ENCODE measurements around the gene TPSB2.
"Not testable (repeated sequence)": the region's sequence is repeated elsewhere in the genome, so short reads cannot be mapped to it uniquely, and the experiment has no call there.

The TPSB2 gene

GRCh38 chr16:1240436-1240835 lies 10.5 kb upstream of the TPSB2 start, which contains the start of gene TPSAB1:
Gene TPSAB1, plus strand, starts transcription at chr16:1240705. Its CDS starts 234 bp downstream, at chr16:1240939.
- not testable (repeated sequence) for DNase-seq (ENCODE audit: low read depth)

GRCh38 chr16:1239575-1239974 lies 9.6 kb upstream of the TPSB2 start:
- DNase-seq (ENCODE audit: low read depth): not testable (repeated sequence)

- not testable (repeated sequence) for DNase-seq (ENCODE audit: low read depth)
Observed at GRCh38 chr16:1238909-1239308, 8.9 kb upstream of the TPSB2 start.

- no peak for DNase-seq (ENCODE audit: low read depth)
Observed at GRCh38 chr16:1237990-1238389, 8.0 kb upstream of the TPSB2 start.

GRCh38 chr16:1236659-1237058 lies 6.7 kb upstream of the TPSB2 start:
- not testable (repeated sequence) for DNase-seq (ENCODE audit: low read depth)

- not testable (repeated sequence) for DNase-seq (ENCODE audit: low read depth)
Observed at GRCh38 chr16:1232049-1232748, 2.2 kb upstream of the TPSB2 start.

- DNase-seq (ENCODE audit: low read depth): not testable (repeated sequence)
Observed at GRCh38 chr16:1231301-1231700, 1.3 kb upstream of the TPSB2 start.

- DNase-seq (ENCODE audit: low read depth): not testable (repeated sequence)
Observed at GRCh38 chr16:1230471-1231212, 658 bp upstream of the TPSB2 start.

- DNase-seq (ENCODE audit: low read depth): not testable (repeated sequence)
Observed at GRCh38 chr16:1229476-1229875, 508 bp downstream of the TPSB2 start.

- DNase-seq (ENCODE audit: low read depth): not testable (repeated sequence)
Observed at GRCh38 chr16:1228227-1228626, 1.8 kb downstream of the TPSB2 start.

GRCh38 chr16:1226692-1227091 lies 3.3 kb downstream of the TPSB2 start:
- DNase-seq (ENCODE audit: low read depth): not testable (repeated sequence)

GRCh38 chr16:1225728-1226311 lies 4.2 kb downstream of the TPSB2 start:
- not testable (repeated sequence) for DNase-seq (ENCODE audit: low read depth)

- no peak for DNase-seq (ENCODE audit: low read depth)
Observed at GRCh38 chr16:1225051-1225451, 4.9 kb downstream of the TPSB2 start, which contains the start of gene TPSG1. Gene TPSG1, minus strand, starts transcription at chr16:1225268. Its CDS starts 16 bp downstream, at chr16:1225252.

GRCh38 chr16:1224558-1224957 lies 5.4 kb downstream of the TPSB2 start:
- no peak for DNase-seq (ENCODE audit: low read depth)

- no peak for DNase-seq (ENCODE audit: low read depth)
Observed at GRCh38 chr16:1223355-1224214, 6.4 kb downstream of the TPSB2 start.

GRCh38 chr16:1222553-1223354 lies 7.2 kb downstream of the TPSB2 start:
- DNase-seq (ENCODE audit: low read depth): no peak

- no peak for DNase-seq (ENCODE audit: low read depth)
Observed at GRCh38 chr16:1221628-1222552, 8.1 kb downstream of the TPSB2 start.

GRCh38 chr16:1220841-1221627 lies 8.9 kb downstream of the TPSB2 start:
- no peak for DNase-seq (ENCODE audit: low read depth)
